ENCODE data around the gene CIT. TPM values are rescaled to one million over a fixed set of nuclear protein-coding genes. Genes with fewer than 3 reads are reported as not detected.
A peak's percentile ranks its signal among the peaks of the same experiment; 100 is the strongest.

CIT gene
- total and polyA plus RNA-seq, 9 of the 15 experiments (the other 6 are each of a cell fraction or from before 2014, with no cell fraction given) = 1.1 to 46.7 (median 21.3) TPM

DNA sequence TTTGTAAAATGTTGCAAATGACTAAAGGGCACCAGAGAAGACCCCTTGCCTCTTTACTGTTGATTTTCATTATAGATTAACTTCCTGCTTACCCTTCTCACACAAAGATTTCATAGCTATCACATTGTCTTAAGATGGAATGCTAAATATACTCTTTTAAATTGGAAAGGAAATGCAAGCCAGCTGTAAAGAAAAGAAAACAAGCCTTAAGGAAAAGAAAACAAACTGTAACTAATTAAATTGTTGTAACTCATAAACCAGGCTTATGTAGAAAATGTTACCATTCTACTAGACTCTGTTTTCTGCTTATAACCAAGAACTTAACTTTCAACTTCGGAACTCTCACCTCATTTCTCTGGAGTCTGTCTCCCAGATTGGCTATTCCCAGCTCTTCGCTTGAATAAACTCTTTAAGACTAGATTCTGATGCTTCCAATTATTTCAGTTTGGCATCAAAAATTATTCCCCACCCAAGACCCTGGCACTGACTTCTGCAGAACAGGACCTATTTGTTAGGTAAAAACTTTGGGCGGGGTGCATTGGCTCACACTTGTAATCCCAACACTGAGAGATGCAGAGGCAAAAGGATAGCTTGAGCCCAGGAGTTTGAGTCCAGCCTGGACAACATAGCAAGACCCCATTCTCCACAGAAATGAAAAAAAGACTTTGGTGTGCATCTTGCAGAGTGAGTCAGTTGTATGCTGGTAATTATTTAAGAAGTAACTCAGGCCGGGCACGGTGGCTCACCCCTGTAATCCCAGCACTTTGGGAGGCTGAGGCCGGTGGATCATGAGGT lies 36.6 kb upstream of the CIT start (continued):
- TF ChIP-seq, protein P1, sequence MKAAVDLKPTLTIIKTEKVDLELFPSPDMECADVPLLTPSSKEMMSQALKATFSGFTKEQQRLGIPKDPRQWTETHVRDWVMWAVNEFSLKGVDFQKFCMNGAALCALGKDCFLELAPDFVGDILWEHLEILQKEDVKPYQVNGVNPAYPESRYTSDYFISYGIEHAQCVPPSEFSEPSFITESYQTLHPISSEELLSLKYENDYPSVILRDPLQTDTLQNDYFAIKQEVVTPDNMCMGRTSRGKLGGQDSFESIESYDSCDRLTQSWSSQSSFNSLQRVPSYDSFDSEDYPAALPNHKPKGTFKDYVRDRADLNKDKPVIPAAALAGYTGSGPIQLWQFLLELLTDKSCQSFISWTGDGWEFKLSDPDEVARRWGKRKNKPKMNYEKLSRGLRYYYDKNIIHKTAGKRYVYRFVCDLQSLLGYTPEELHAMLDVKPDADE (conservative IDR thresholded peaks at IDR 0.05; ENCODE audit: control insufficient read depth, low read depth, low read length) = no peak
- no peak for TF ChIP-seq SAP30 (IDR thresholded peaks at IDR 0.05; ENCODE audit: borderline replicate concordance, insufficient read depth, low read depth, low read length, poor library complexity, severe bottlenecking)
- TF ChIP-seq CREB1 (IDR thresholded peaks at IDR 0.05) = no peak
- no peak for TF ChIP-seq CREB1 (CRISPR knock-in tag; IDR thresholded peaks at IDR 0.05)
- peak; percentile 81 for TF ChIP-seq ZNF121 (CRISPR knock-in tag; conservative IDR thresholded peaks at IDR 0.05)

DNA sequence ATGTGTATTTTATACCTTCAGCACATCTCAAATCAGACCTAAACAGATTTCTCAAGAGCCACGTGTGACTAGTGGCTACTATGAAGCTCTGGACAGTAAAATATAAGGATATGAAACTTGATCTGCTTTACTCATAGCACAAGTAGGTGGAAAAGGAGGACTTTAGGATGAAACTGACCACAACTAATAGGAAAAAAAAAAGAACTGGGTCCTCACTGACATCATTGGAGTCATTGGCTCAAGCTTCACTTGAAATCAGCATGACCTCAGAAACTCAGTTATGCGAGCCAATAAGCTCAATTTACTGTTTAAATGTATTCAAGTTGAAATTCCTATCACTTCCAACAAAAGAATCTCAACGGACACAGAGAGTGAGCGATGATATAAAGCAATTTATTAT lies 34.1 kb upstream of the CIT start:
- 2% methylated on average over 4 of the region's 4 CpGs for WGBS (ENCODE audit: insufficient coverage, low coverage, missing lambda C conversion rate)
- Histone ChIP-seq H3K27ac (ENCODE audit: extremely low read depth, low read depth, low read length) (no peak overlapping the region), H3K27me3 (ENCODE audit: control insufficient read depth in 2 of 2, insufficient read depth in 2 of 2, low read length in 2 of 2) (peaks cover 5 to 7% of the 10 kb centered on the region in 2 experiments; a peak in 3 of 5 replicates), H3K9ac (ENCODE audit: insufficient read depth in 1 of 2, low read depth in 2 of 2, low read length in 2 of 2) (no peak overlapping the region), H4K20me1 (replicated peaks; ENCODE audit: control insufficient read depth, insufficient read depth, low read length) (no peaks in the 10 kb centered on the region), H3K9me1 (ENCODE audit: control insufficient read depth, insufficient read depth, low read length) (no peaks in the 10 kb centered on the region), H2AFZ (ENCODE audit: low read depth, low read length) (no peak overlapping the region), H3K4me1 (replicated peaks in 1 of 2; ENCODE audit: control insufficient read depth in 2 of 2, insufficient read depth in 2 of 2, low read length in 2 of 2) (peaks cover 0 to 3% of the 10 kb centered on the region in 2 experiments; a peak in 1 of 5 replicates), H3K4me3 (no peak overlapping the region), H3K4me2 (ENCODE audit: insufficient read depth, low read length) (no peak overlapping the region), H3K9me3 (replicated peaks; ENCODE audit: control insufficient read depth, insufficient read depth, low read depth, low read length) (no peaks in the 10 kb centered on the region), H3K79me2 (ENCODE audit: control insufficient read depth, insufficient read depth, low read length) (no peaks in the 10 kb centered on the region), H3K36me3 (ENCODE audit: control insufficient read depth, insufficient read depth, low read length) (no peaks in the 10 kb centered on the region)
- POLR2A ChIA-PET = interaction anchor here (0.9 to 1.4 kb wide), 2 partner anchors 12 to 15 kb away, joined by 3 to 4 read pairs; no protein-coding TSS in a partner anchor
- TF ChIP-seq L3MBTL2 (IDR thresholded peaks at IDR 0.05) (no peak), ZNF75A (CRISPR knock-in tag; IDR thresholded peaks at IDR 0.05) (no peak), NR2C2 (CRISPR knock-in tag; IDR thresholded peaks at IDR 0.05) (no peak), NR2C2 (tag; IDR thresholded peaks at IDR 0.05) (no peak), PML (IDR thresholded peaks at IDR 0.05; ENCODE audit: low read length) (no peak), ZNF644 (tag; IDR thresholded peaks at IDR 0.05; ENCODE audit: low read depth) (no peak)
- ATAC-seq (no peak), DNase-seq (ENCODE audit: extremely low read depth in 1 of 4, low spot score in 3 of 4) (no peak), FAIRE-seq (peak; percentile 29)
- CTCF ChIA-PET (ENCODE audit: low intra/inter-chr PET ratio) = no interaction called here
- no TSS peak for BruUV-seq (replicated peaks)
- in situ Hi-C loops (cut with MboI) = no loop called here
- intact Hi-C loops (cut with micrococcal nuclease) = no loop called here

All from K562 (cell line).